Mesendoderm (in vitro differentiated cells): Measurements from ENCODE around the gene EPG5.

Experiments used
- DNase-seq: peaks from one replicate; pipeline ENCODE4 v3.0.0; 2013
- H2AK5ac ChIP-seq: 2 replicates; pipeline ENCODE4 v1.6.1; 2013; ENCODE audit warnings: low read length, inconsistent platforms
- H2BK120ac ChIP-seq: 2 replicates; pipeline ENCODE4 v1.6.1; 2013; ENCODE audit warnings: low read depth, mild to moderate bottlenecking, low read length, moderate library complexity, mixed read lengths
- H2BK15ac ChIP-seq: replicated peaks from 2 replicates; pipeline ENCODE4 v1.6.1; 2013; ENCODE audit warnings: low read depth, mild to moderate bottlenecking, moderate library complexity
- H2BK5ac ChIP-seq: 2 replicates; pipeline ENCODE4 v1.6.1; 2013; ENCODE audit warnings: low read length, inconsistent platforms
- H3K18ac ChIP-seq: 2 replicates; pipeline ENCODE4 v1.6.1; 2013; ENCODE audit warnings: mild to moderate bottlenecking, low read length, mixed read lengths
- H3K23ac ChIP-seq: one replicate; pipeline ENCODE4 v1.6.1; 2013; ENCODE audit warnings: low read length
- H3K27ac ChIP-seq: 2 replicates; pipeline ENCODE4 v1.5.1; 2013; ENCODE audit warnings: low read depth, mild to moderate bottlenecking, inconsistent platforms, low read length, moderate library complexity
- H3K27me3 ChIP-seq: 2 replicates; pipeline ENCODE4 v1.6.1; 2013; ENCODE audit warnings: low read length, control low read depth, mild to moderate bottlenecking, inconsistent platforms; ENCODE audit not compliant: insufficient read depth, poor library complexity
- H3K36me3 ChIP-seq: 2 replicates; pipeline ENCODE4 v1.6.1; 2013; ENCODE audit warnings: low read length, inconsistent platforms; ENCODE audit not compliant: control insufficient read depth, insufficient read depth
- H3K4ac ChIP-seq: one replicate; pipeline ENCODE4 v1.6.1; 2013; ENCODE audit warnings: low read depth, mild to moderate bottlenecking, low read length, moderate library complexity
- H3K4me1 ChIP-seq: 2 replicates; pipeline ENCODE4 v1.6.1; 2013; ENCODE audit warnings: low read depth, low read length, inconsistent platforms; ENCODE audit not compliant: control insufficient read depth
- H3K4me2 ChIP-seq: 2 replicates; pipeline ENCODE4 v1.6.1; 2013; ENCODE audit warnings: low read length
- H3K4me3 ChIP-seq: 2 replicates; pipeline ENCODE4 v1.5.1; 2013; ENCODE audit warnings: mild to moderate bottlenecking, low read length
- H3K56ac ChIP-seq: one replicate; pipeline ENCODE4 v1.6.1; 2013; ENCODE audit warnings: low read length
- H3K79me1 ChIP-seq: 2 replicates; pipeline ENCODE4 v1.6.1; 2013; ENCODE audit warnings: low read length, inconsistent platforms
- H3K79me2 ChIP-seq: 2 replicates; pipeline ENCODE4 v1.6.1; 2013; ENCODE audit warnings: mild to moderate bottlenecking, low read length; ENCODE audit not compliant: control insufficient read depth, insufficient read depth
- H3K9ac ChIP-seq: 2 replicates; pipeline ENCODE4 v1.6.1; 2013; ENCODE audit warnings: low read length, inconsistent platforms
- H4K5ac ChIP-seq: one replicate; pipeline ENCODE4 v1.6.1; 2013; ENCODE audit warnings: low read length
- H4K8ac ChIP-seq: one replicate; pipeline ENCODE4 v1.6.1; 2013; ENCODE audit warnings: low read depth, mild to moderate bottlenecking, control low read depth, low read length, moderate library complexity
- WGBS: extraction: QIAGEN DNeasy Blood & Tissue Kit; methylation state at CpG from one replicate; pipeline ENCODE4 v1.1.7; 2013; ENCODE audit warnings: low lambda C conversion rate, missing lambda C conversion rate; ENCODE audit not compliant: insufficient coverage; ENCODE audit errors: extremely low coverage; 5-methylcytosine and 5-hydroxymethylcytosine counted together

The EPG5 gene

DNA sequence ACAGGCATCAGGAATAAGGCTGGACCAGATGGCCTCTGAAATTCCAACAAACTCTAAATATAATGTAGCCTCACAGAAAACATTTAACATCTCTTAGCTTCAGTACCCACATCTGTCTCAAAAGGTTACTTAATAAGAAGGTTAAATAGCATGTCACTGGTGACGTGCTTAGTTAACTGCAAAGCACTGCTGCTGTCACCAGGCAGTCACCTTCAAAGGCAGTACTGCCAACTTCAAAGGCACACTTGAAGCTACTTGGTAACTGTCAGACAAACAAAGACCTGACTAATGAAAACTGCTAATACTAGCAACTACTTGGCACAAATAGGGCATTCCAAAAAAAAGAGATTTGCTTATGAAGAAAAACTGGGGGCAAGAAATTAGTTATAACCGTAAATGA lies 36.2 kb downstream of the EPG5 start:
- H3K79me1 ChIP-seq, result no peaks in the 10 kb centered on the region
- H4K8ac ChIP-seq, result no peak overlapping the region
- no peak for DNase-seq
- no peaks in the 10 kb centered on the region for H3K79me2 ChIP-seq
- no peak overlapping the region for H3K4me2 ChIP-seq
- H4K5ac ChIP-seq, result no peak overlapping the region
- no peak overlapping the region for H2BK15ac ChIP-seq
- H3K18ac ChIP-seq, result no peak overlapping the region
- H2BK120ac ChIP-seq, result no peak overlapping the region
- WGBS, result 100% methylated on average over 1 of the region's 2 CpGs
- H2AK5ac ChIP-seq, result no peak overlapping the region
- no peak overlapping the region for H3K27ac ChIP-seq
- H3K4ac ChIP-seq, result no peak overlapping the region
- no peak overlapping the region for H3K23ac ChIP-seq
- no peak overlapping the region for H3K4me3 ChIP-seq
- no peaks in the 10 kb centered on the region for H3K27me3 ChIP-seq
- H3K56ac ChIP-seq, result no peak overlapping the region
- H3K36me3 ChIP-seq, result no peaks in the 10 kb centered on the region
- H3K4me1 ChIP-seq, result no peaks in the 10 kb centered on the region
- H2BK5ac ChIP-seq, result no peak overlapping the region
- no peak overlapping the region for H3K9ac ChIP-seq

DNA sequence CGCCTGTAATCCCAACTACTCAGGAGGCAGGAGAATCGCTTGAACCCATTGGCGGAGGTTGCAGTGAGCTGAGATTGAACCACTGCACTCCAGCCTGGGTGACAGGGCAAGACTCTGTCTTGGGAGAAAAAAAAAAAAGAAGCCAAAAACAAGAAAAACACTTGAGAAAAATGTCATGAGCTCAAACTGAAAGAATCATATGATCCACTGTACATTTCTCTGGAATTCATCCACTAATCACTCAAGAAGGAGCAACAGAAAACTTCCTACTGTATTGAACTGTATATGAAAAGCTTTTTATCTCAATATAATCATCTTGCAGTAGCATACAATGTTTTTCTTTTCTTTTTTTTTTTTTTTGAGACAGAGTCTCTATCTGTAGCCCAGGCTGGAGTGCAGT lies 40.4 kb downstream of the EPG5 start:
- no peak overlapping the region for H2BK120ac ChIP-seq
- WGBS, result no CpG with 5 or more reads among the region's 3 CpGs
- H3K36me3 ChIP-seq, result no peaks in the 10 kb centered on the region

GRCh38 chr18:45926085-45926484 lies 41.0 kb downstream of the EPG5 start:
- no peak overlapping the region for H4K5ac ChIP-seq
- peak; percentile 2 for DNase-seq
- no peak overlapping the region for H2BK5ac ChIP-seq
- WGBS, result no CpG with 5 or more reads among the region's 3 CpGs
- no peaks in the 10 kb centered on the region for H3K4me1 ChIP-seq
- no peak overlapping the region for H2BK120ac ChIP-seq
- H3K9ac ChIP-seq, result no peak overlapping the region
- H3K4me2 ChIP-seq, result no peak overlapping the region
- H3K4me3 ChIP-seq, result no peak overlapping the region
- no peaks in the 10 kb centered on the region for H3K79me1 ChIP-seq
- no peak overlapping the region for H3K23ac ChIP-seq
- H3K4ac ChIP-seq, result no peak overlapping the region
- H3K27ac ChIP-seq, result no peak overlapping the region
- H2BK15ac ChIP-seq, result no peak overlapping the region
- no peak overlapping the region for H3K56ac ChIP-seq
- no peaks in the 10 kb centered on the region for H3K79me2 ChIP-seq
- H3K27me3 ChIP-seq, result no peaks in the 10 kb centered on the region
- H3K36me3 ChIP-seq, result no peaks in the 10 kb centered on the region
- H3K18ac ChIP-seq, result no peak overlapping the region
- H2AK5ac ChIP-seq, result no peak overlapping the region
- H4K8ac ChIP-seq, result no peak overlapping the region

More for the DNA sequence above, 40.4 kb downstream of the EPG5 start:
- no peak for DNase-seq
- Histone ChIP-seq H4K8ac (no peak overlapping the region), H4K5ac (no peak overlapping the region), H3K56ac (no peak overlapping the region), H3K18ac (no peak overlapping the region), H3K79me2 (no peaks in the 10 kb centered on the region), H2BK15ac (no peak overlapping the region), H3K23ac (no peak overlapping the region), H3K4me1 (no peaks in the 10 kb centered on the region), H3K27ac (no peak overlapping the region), H3K79me1 (no peaks in the 10 kb centered on the region), H3K4me2 (no peak overlapping the region), H2AK5ac (no peak overlapping the region), H3K4me3 (no peak overlapping the region), H2BK5ac (no peak overlapping the region), H3K9ac (no peak overlapping the region), H3K27me3 (no peaks in the 10 kb centered on the region), H3K4ac (no peak overlapping the region)

- no peak for DNase-seq
- no peak overlapping the region for H2BK15ac ChIP-seq
- H4K5ac ChIP-seq, result no peak overlapping the region
- H2BK5ac ChIP-seq, result no peak overlapping the region
- H3K56ac ChIP-seq, result no peak overlapping the region
- no peak overlapping the region for H3K4me2 ChIP-seq
- no peaks in the 10 kb centered on the region for H3K27me3 ChIP-seq
- H3K79me2 ChIP-seq, result no peaks in the 10 kb centered on the region
- H3K23ac ChIP-seq, result no peak overlapping the region
- WGBS, result no CpG with 5 or more reads among the region's 1 CpG
- H4K8ac ChIP-seq, result no peak overlapping the region
- H3K9ac ChIP-seq, result no peak overlapping the region
- no peaks in the 10 kb centered on the region for H3K4me1 ChIP-seq
- H3K36me3 ChIP-seq, result no peaks in the 10 kb centered on the region
- no peak overlapping the region for H3K27ac ChIP-seq
- H2BK120ac ChIP-seq, result no peak overlapping the region
- no peak overlapping the region for H2AK5ac ChIP-seq
- no peak overlapping the region for H3K18ac ChIP-seq
- H3K79me1 ChIP-seq, result no peaks in the 10 kb centered on the region
- no peak overlapping the region for H3K4me3 ChIP-seq
- H3K4ac ChIP-seq, result no peak overlapping the region
Measured at GRCh38 chr18:45923138-45923537, 44.0 kb downstream of the EPG5 start.

- Histone ChIP-seq H2BK120ac (no peak overlapping the region), H3K18ac (no peak overlapping the region), H3K36me3 (no peaks in the 10 kb centered on the region), H3K79me1 (no peaks in the 10 kb centered on the region), H3K4me1 (no peaks in the 10 kb centered on the region), H3K56ac (no peak overlapping the region), H3K9ac (no peak overlapping the region), H3K27me3 (no peaks in the 10 kb centered on the region), H2BK15ac (no peak overlapping the region), H4K5ac (no peak overlapping the region), H3K4me3 (no peak overlapping the region), H3K4ac (no peak overlapping the region), H3K79me2 (no peaks in the 10 kb centered on the region), H3K27ac (no peak overlapping the region), H4K8ac (no peak overlapping the region), H2BK5ac (no peak overlapping the region), H2AK5ac (no peak overlapping the region), H3K4me2 (no peak overlapping the region), H3K23ac (no peak overlapping the region)
- no peak for DNase-seq
- WGBS, result no CpG with 5 or more reads among the region's 4 CpGs
Measured at GRCh38 chr18:45920367-45920766, 46.8 kb downstream of the EPG5 start.

DNA sequence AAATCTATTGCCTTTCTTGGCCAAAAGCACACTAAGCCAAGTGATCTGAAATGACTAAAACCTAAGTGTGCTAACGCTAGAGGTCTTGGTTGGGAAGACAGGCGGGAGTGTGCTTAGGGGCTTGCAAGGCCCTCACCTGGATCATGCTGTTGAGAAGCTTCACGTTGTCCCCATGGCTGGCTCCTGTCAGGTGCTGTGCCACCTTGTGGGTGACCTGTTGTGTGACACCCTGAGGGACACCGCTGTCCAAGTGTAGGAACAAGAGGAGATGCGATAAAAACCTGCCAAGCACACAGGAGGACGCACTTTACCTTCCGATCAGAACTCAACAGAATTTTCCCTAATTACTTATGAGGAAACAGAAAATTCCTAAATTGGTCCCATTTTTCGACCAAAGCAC lies 50.8 kb downstream of the EPG5 start:
- no peaks in the 10 kb centered on the region for H3K27me3 ChIP-seq
- WGBS, result no CpG with 5 or more reads among the region's 8 CpGs
- no peak overlapping the region for H3K18ac ChIP-seq
- no peaks in the 10 kb centered on the region for H3K79me1 ChIP-seq
- H3K27ac ChIP-seq, result no peak overlapping the region
- H3K4ac ChIP-seq, result no peak overlapping the region
- peak; percentile 36 for DNase-seq
- H3K36me3 ChIP-seq, result peaks cover 4% of the 10 kb centered on the region
- H3K56ac ChIP-seq, result no peak overlapping the region
- H4K5ac ChIP-seq, result no peak overlapping the region
- no peak overlapping the region for H3K23ac ChIP-seq
- H2BK5ac ChIP-seq, result no peak overlapping the region
- no peak overlapping the region for H3K9ac ChIP-seq
- H2BK15ac ChIP-seq, result no peak overlapping the region
- H2BK120ac ChIP-seq, result no peak overlapping the region
- no peaks in the 10 kb centered on the region for H3K4me1 ChIP-seq
- no peak overlapping the region for H3K4me2 ChIP-seq
- H3K4me3 ChIP-seq, result no peak overlapping the region
- no peaks in the 10 kb centered on the region for H3K79me2 ChIP-seq
- H4K8ac ChIP-seq, result no peak overlapping the region
- no peak overlapping the region for H2AK5ac ChIP-seq
